Kidney (tissue), 14 donors: Measurements from ENCODE around the gene GPR65. TPM values are rescaled to one million over a fixed set of nuclear protein-coding genes. Genes with fewer than 3 reads are reported as not detected.
A peak's percentile ranks its signal among the peaks of the same experiment; 100 is the strongest.

Experiments
- DNase-seq, 5 donors: peaks; one replicate each; pipeline ENCODE4 v3.0.0-alpha.2; 2013 to 2020
- FAIRE-seq: peaks from 2 replicates; lab custom pipeline; 2012; peaks lifted over from hg19 to GRCh38; lab: Jason Lieb, UNC
- H3K27ac ChIP-seq, 2 donors: one replicate each; pipeline ENCODE4 v1.7.0; 2013; ENCODE audit warnings: low read depth in 2 of 2, low read length in 2 of 2, inconsistent platforms in 1 of 2
- H3K27me3 ChIP-seq: one replicate; pipeline ENCODE4 v1.7.1; 2013; ENCODE audit warnings: low read length, inconsistent platforms; ENCODE audit not compliant: control insufficient read depth, insufficient read depth
- H3K36me3 ChIP-seq, 3 donors: one replicate each; pipeline versions ENCODE4 v1.7.0 to v1.7.1; 2013; ENCODE audit warnings: low read length in 3 of 3, control low read depth in 1 of 3, inconsistent platforms in 1 of 3; ENCODE audit not compliant: insufficient read depth in 3 of 3, control insufficient read depth in 2 of 3
- H3K4me1 ChIP-seq, 3 donors: one replicate each; pipeline versions ENCODE4 v1.7.0 to v1.7.1; 2013; ENCODE audit warnings: low read length in 3 of 3, inconsistent platforms in 1 of 3, low read depth in 1 of 3; ENCODE audit not compliant: control insufficient read depth in 2 of 3, insufficient read depth in 2 of 3
- H3K4me3 ChIP-seq, 3 donors: one replicate each; pipeline versions ENCODE4 v1.7.0 to v1.8.1; 2013; ENCODE audit warnings: low read length in 3 of 3, control low read depth in 1 of 3, inconsistent platforms in 1 of 3
- H3K9ac ChIP-seq, 3 donors: one replicate each; pipeline versions ENCODE4 v1.7.0 to v1.7.1; 2013; ENCODE audit warnings: low read length in 3 of 3, control low read depth in 1 of 3, inconsistent platforms in 1 of 3
- H3K9me3 ChIP-seq, 3 donors: one replicate each; pipeline versions ENCODE4 v1.7.0 to v1.7.1; 2013; ENCODE audit warnings: low read length in 3 of 3, control low read depth in 1 of 3, inconsistent platforms in 1 of 3; ENCODE audit not compliant: control insufficient read depth in 2 of 3, insufficient read depth in 1 of 3
- CTCF ChIP-seq: IDR thresholded peaks from 3 replicates; pipeline ENCODE4 v1.5.1; 2012; ENCODE audit warnings: mild to moderate bottlenecking, moderate library complexity, borderline replicate concordance; ENCODE audit not compliant: insufficient read depth; ENCODE audit errors: extremely low read depth
- intact Hi-C: fragments of 100-400 bp; cut with DNase I; formaldehyde crosslinking; loops from one replicate; pipeline ENCODE4 v1.11.1; 2022
- polyA plus RNA-seq: library from polyadenylated mRNA; stranded (reverse); fragments of 350-450 nt; fragmentation: Illumina TruSeq; extraction: RNeasy Lipid Tissue Mini Kit (QIAGEN cat#74804); gene quantifications from one replicate; pipeline ENCODE4 v1.2.3, GENCODE V29; 2014; ENCODE audit warnings: low read depth, low replicate concordance; ENCODE audit not compliant: insufficient read depth
- total RNA-seq: library from RNA; stranded (reverse); fragmentation: NEBNext Ultra II Directional; extraction: Animal tissue kit (Norgen Biotek cat#: 25700); gene quantifications from one replicate; pipeline ENCODE4 v1.2.1, GENCODE V29; 2021
- donor health status: control.
- donor health status: control.
- donor health status: control.
- donor health status: control.
- donor health status: control.
- donor health status: DM: yes; HTN: yes; CAD: no.
- donor health status: Normal renal cell carcinoma (clear cell type).

Gene GPR65
- total and polyA plus RNA-seq, 2 donors from 2014 or later: 0.62 to 3.8 TPM

GRCh38 chr14:88010331-88010730 lies 5.4 kb downstream of the GPR65 start:
- Histone ChIP-seq H3K4me3 (no peak overlapping the region), H3K4me1 (no peaks in the 10 kb centered on the region), H3K27me3 (no peaks in the 10 kb centered on the region), H3K36me3 (no peaks in the 10 kb centered on the region), H3K9ac (no peak overlapping the region), H3K9me3 (no peaks in the 10 kb centered on the region), H3K27ac (no peak overlapping the region)
- no peak for TF ChIP-seq CTCF
- DNase-seq: peak in 2 of 5 donors; percentile 26 to 61
- no peak for FAIRE-seq
- intact Hi-C loops: no loop called here

GRCh38 chr14:88012495-88012894 lies 7.6 kb downstream of the GPR65 start:
- Histone ChIP-seq H3K9me3 (no peaks in the 10 kb centered on the region), H3K27ac (no peak overlapping the region), H3K4me1 (no peaks in the 10 kb centered on the region), H3K27me3 (no peaks in the 10 kb centered on the region), H3K4me3 (no peak overlapping the region), H3K36me3 (no peaks in the 10 kb centered on the region), H3K9ac (no peak overlapping the region)
- intact Hi-C loops: no loop called here
- FAIRE-seq: no peak
- no peak for DNase-seq
- TF ChIP-seq CTCF: no peak

GRCh38 chr14:88013750-88014349 lies 8.9 kb downstream of the GPR65 start:
- FAIRE-seq: peak; percentile 21
- H3K9me3 ChIP-seq: no peaks in the 10 kb centered on the region
- H3K27me3 ChIP-seq: no peaks in the 10 kb centered on the region
- H3K9ac ChIP-seq: no peak overlapping the region
- TF ChIP-seq CTCF: peak; percentile 87
- H3K4me3 ChIP-seq: no peak overlapping the region
- DNase-seq: peak in 4 of 5 donors; percentile 61 to 83 (median 72)
- no peaks in the 10 kb centered on the region for H3K36me3 ChIP-seq
- intact Hi-C loops: no loop called here
- H3K4me1 ChIP-seq: no peaks in the 10 kb centered on the region
- H3K27ac ChIP-seq: no peak overlapping the region

GRCh38 chr14:88016768-88017167 lies 11.8 kb downstream of the GPR65 start:
- H3K27ac ChIP-seq: no peak overlapping the region
- H3K36me3 ChIP-seq: no peaks in the 10 kb centered on the region
- no peaks in the 10 kb centered on the region for H3K27me3 ChIP-seq
- no peaks in the 10 kb centered on the region for H3K9me3 ChIP-seq
- H3K9ac ChIP-seq: no peak overlapping the region
- FAIRE-seq: no peak
- no peaks in the 10 kb centered on the region for H3K4me1 ChIP-seq
- no peak overlapping the region for H3K4me3 ChIP-seq
- intact Hi-C loops: no loop called here
- no peak for TF ChIP-seq CTCF
- no peak for DNase-seq
